ENCODE measurements around the gene ABI3BP.

GRCh38 chr3:100710261-100710968 lies 282.8 kb downstream of the ABI3BP start:
- TF ChIP-seq CTCF (IDR thresholded peaks at IDR 0.05): peak in 1 of 6 experiments; percentile 8
- no peak for TF ChIP-seq EP300 (IDR thresholded peaks at IDR 0.05)

All from upper lobe of left lung (tissue), 4 donors.